HL-60 (cell line): ENCODE results near the gene TNK2.

Experiments
- GABPA ChIP-seq: IDR thresholded peaks from 2 replicates; pipeline ENCODE4 v1.6.1; 2012; ENCODE audit warnings: low read depth
- POLR2AphosphoS5 ChIP-seq: IDR thresholded peaks from 2 replicates; pipeline ENCODE4 v1.6.1; 2012; ENCODE audit warnings: low read depth
- REST ChIP-seq: IDR thresholded peaks from 2 replicates; pipeline ENCODE4 v1.6.1; 2012; ENCODE audit warnings: low read depth; ENCODE audit not compliant: insufficient replicate concordance
- SPI1 ChIP-seq: IDR thresholded peaks from 2 replicates; pipeline ENCODE4 v1.6.1; 2012; ENCODE audit warnings: low read depth, mild to moderate bottlenecking, borderline replicate concordance
- TF ChIP-seq, protein P1 (sequence below): IDR thresholded peaks from one replicate; pipeline ENCODE4 v1.5.1; 2011; ENCODE audit warnings: low read length, control low read depth, inconsistent platforms; ENCODE audit not compliant: insufficient read depth

GRCh38 chr3:195850857-195851543 is 57.4 kb downstream of the TNK2 start:
- TF ChIP-seq, protein P1, sequence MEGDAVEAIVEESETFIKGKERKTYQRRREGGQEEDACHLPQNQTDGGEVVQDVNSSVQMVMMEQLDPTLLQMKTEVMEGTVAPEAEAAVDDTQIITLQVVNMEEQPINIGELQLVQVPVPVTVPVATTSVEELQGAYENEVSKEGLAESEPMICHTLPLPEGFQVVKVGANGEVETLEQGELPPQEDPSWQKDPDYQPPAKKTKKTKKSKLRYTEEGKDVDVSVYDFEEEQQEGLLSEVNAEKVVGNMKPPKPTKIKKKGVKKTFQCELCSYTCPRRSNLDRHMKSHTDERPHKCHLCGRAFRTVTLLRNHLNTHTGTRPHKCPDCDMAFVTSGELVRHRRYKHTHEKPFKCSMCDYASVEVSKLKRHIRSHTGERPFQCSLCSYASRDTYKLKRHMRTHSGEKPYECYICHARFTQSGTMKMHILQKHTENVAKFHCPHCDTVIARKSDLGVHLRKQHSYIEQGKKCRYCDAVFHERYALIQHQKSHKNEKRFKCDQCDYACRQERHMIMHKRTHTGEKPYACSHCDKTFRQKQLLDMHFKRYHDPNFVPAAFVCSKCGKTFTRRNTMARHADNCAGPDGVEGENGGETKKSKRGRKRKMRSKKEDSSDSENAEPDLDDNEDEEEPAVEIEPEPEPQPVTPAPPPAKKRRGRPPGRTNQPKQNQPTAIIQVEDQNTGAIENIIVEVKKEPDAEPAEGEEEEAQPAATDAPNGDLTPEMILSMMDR, result peak; percentile 100
- TF ChIP-seq SPI1, result no peak
- TF ChIP-seq REST, result no peak
- TF ChIP-seq POLR2AphosphoS5, result no peak
- no peak for TF ChIP-seq GABPA
